Activated CD4-positive, alpha-beta T cell treated with anti-CD3 and anti-CD28 coated beads, Interleukin-2, amount 50 U/mL, for 1 hour (primary cell): ENCODE measurements around the gene CDH22.

Experiments
- DNase-seq: peaks from one replicate; pipeline ENCODE4 v3.0.0-alpha.2; 2020

CDH22 gene

GRCh38 chr20:46233701-46234100 lies 74.6 kb downstream of the CDH22 start:
- no peak for DNase-seq

- DNase-seq: no peak
Observed at GRCh38 chr20:46232539-46232938, 75.8 kb downstream of the CDH22 start.

- no peak for DNase-seq
Observed at GRCh38 chr20:46230801-46231282, 77.5 kb downstream of the CDH22 start.

- no peak for DNase-seq
Observed at GRCh38 chr20:46230106-46230491, 78.2 kb downstream of the CDH22 start.

GRCh38 chr20:46229478-46230105 lies 78.7 kb downstream of the CDH22 start:
- DNase-seq: no peak

GRCh38 chr20:46228670-46229069 lies 79.6 kb downstream of the CDH22 start:
- no peak for DNase-seq

- DNase-seq: no peak
Observed at GRCh38 chr20:46227272-46227767, 81.0 kb downstream of the CDH22 start.

- DNase-seq: no peak
Observed at GRCh38 chr20:46226602-46227001, 81.7 kb downstream of the CDH22 start.

GRCh38 chr20:46222521-46223007 lies 85.7 kb downstream of the CDH22 start:
- no peak for DNase-seq

- no peak for DNase-seq
Observed at GRCh38 chr20:46221256-46221833, 87.0 kb downstream of the CDH22 start.

- no peak for DNase-seq
Observed at GRCh38 chr20:46220455-46221207, 87.7 kb downstream of the CDH22 start.

GRCh38 chr20:46219920-46220319 lies 88.4 kb downstream of the CDH22 start:
- DNase-seq: no peak

GRCh38 chr20:46219190-46219589 lies 89.1 kb downstream of the CDH22 start:
- no peak for DNase-seq

- no peak for DNase-seq
Observed at GRCh38 chr20:46218656-46219055, 89.6 kb downstream of the CDH22 start.

GRCh38 chr20:46217583-46217982 lies 90.7 kb downstream of the CDH22 start:
- no peak for DNase-seq

GRCh38 chr20:46216770-46217464 lies 91.4 kb downstream of the CDH22 start:
- no peak for DNase-seq

- no peak for DNase-seq
Observed at GRCh38 chr20:46215913-46216707, 92.2 kb downstream of the CDH22 start.

- DNase-seq: no peak
Observed at GRCh38 chr20:46214824-46215488, 93.3 kb downstream of the CDH22 start.

- DNase-seq: no peak
Observed at GRCh38 chr20:46213946-46214823, 94.1 kb downstream of the CDH22 start.

GRCh38 chr20:46212876-46213275 lies 95.4 kb downstream of the CDH22 start:
- no peak for DNase-seq

GRCh38 chr20:46212252-46212651 lies 96.0 kb downstream of the CDH22 start:
- no peak for DNase-seq
